ENCODE results near the gene DYNLT3. TPM values are rescaled to one million over a fixed set of nuclear protein-coding genes. Genes with fewer than 3 reads are reported as not detected.

The DYNLT3 gene
- total RNA-seq, 2 donors from 2014 or later, result 16.9 to 55.8 TPM

GRCh38 chrX:37863728-37864127 is 16.4 kb upstream of the DYNLT3 start:
- no peak for ATAC-seq (replicated peaks)
- Mint-ChIP-seq H3K4me3 (no peak overlapping the region), H3K36me3 (ENCODE audit: low read depth) (no peaks in the 10 kb centered on the region), H3K4me1 (peaks cover 10% of the 10 kb centered on the region), H3K9me3 (no peaks in the 10 kb centered on the region), H3K27me3 (peaks cover 11% of the 10 kb centered on the region), H3K27ac (no peak overlapping the region)

DNA sequence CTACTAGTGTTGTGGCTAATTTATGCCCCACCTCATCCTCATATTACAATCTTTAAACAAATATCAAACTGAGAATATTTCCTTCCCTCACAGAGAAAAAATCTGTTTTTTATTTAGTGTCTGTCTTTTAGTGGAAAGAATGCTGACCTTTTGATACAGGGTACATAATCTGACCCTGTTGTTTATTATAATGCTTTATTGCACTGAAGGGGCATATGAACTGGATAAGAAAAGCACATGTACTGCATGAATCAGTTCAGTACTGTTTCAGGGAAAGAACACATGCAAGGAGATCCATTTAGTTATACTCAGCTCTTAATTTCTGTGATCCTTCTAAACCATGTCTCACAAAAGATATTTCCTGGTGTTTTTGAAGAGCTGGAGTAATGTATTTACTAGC is 15.5 kb upstream of the DYNLT3 start:
- Mint-ChIP-seq H3K4me1 (peaks cover 3% of the 10 kb centered on the region), H3K27ac (no peak overlapping the region), H3K4me3 (no peak overlapping the region), H3K27me3 (peaks cover 11% of the 10 kb centered on the region), H3K9me3 (no peaks in the 10 kb centered on the region), H3K36me3 (ENCODE audit: low read depth) (no peaks in the 10 kb centered on the region)
- ATAC-seq (replicated peaks), result no peak

- no peaks in the 10 kb centered on the region for H3K4me1 Mint-ChIP-seq
- H3K4me3 Mint-ChIP-seq, result no peak overlapping the region
- H3K36me3 Mint-ChIP-seq (ENCODE audit: low read depth), result no peaks in the 10 kb centered on the region
- ATAC-seq (replicated peaks), result no peak
- peaks cover 11% of the 10 kb centered on the region for H3K27me3 Mint-ChIP-seq
- H3K9me3 Mint-ChIP-seq, result no peaks in the 10 kb centered on the region
- no peak overlapping the region for H3K27ac Mint-ChIP-seq
Measured at GRCh38 chrX:37860721-37861120, 13.3 kb upstream of the DYNLT3 start.

DNA sequence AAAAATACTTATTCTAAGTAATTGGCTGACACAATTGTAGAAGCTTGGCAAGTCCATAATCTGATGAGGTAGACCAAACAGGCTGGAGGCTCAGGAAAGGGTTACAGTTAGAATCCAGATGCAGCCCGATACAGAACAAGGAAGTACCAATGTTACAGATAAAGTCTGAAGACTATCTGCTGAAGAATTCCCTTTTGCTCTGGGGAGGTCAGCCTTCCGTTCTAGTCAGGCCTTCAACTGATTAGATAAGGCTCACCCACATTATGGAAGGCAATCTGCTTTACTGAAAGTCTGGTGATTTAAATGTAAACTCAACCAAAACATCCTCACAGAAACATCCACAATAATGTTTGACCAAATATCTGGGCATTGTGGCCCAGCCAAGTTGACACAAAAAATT is 7.4 kb upstream of the DYNLT3 start:
- H3K36me3 Mint-ChIP-seq (ENCODE audit: low read depth), result no peaks in the 10 kb centered on the region
- H3K4me1 Mint-ChIP-seq, result no peaks in the 10 kb centered on the region
- no peak overlapping the region for H3K27ac Mint-ChIP-seq
- no peaks in the 10 kb centered on the region for H3K9me3 Mint-ChIP-seq
- no peak overlapping the region for H3K4me3 Mint-ChIP-seq
- no peak for ATAC-seq (replicated peaks)
- no peaks in the 10 kb centered on the region for H3K27me3 Mint-ChIP-seq

DNA sequence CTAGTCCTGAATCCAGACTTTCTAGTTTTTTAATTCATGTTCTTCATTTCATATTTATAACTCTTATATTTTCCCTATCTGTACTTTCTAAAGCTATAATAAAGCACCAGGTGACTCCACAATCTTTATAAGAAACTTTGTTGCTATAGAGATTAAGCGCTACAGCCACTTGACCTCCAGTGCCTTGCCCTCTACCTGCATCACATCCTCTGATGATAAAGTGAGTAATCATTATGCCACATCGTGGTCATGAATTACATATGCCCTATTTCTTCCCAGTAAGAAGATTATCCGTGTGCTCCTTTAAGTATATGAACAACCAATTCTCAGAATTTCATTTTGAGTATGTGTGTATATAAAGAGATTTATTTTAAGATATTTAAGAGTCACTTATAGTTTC is 6.8 kb upstream of the DYNLT3 start:
- ATAC-seq (replicated peaks), result peak; percentile 70
- H3K36me3 Mint-ChIP-seq (ENCODE audit: low read depth), result no peaks in the 10 kb centered on the region
- H3K27ac Mint-ChIP-seq, result no peak overlapping the region
- no peak overlapping the region for H3K4me3 Mint-ChIP-seq
- no peaks in the 10 kb centered on the region for H3K4me1 Mint-ChIP-seq
- no peaks in the 10 kb centered on the region for H3K9me3 Mint-ChIP-seq
- H3K27me3 Mint-ChIP-seq, result no peaks in the 10 kb centered on the region

- Mint-ChIP-seq H3K27me3 (no peaks in the 10 kb centered on the region), H3K4me3 (peak overlapping the region; percentile 85), H3K9me3 (no peaks in the 10 kb centered on the region), H3K4me1 (no peaks in the 10 kb centered on the region), H3K27ac (peak overlapping the region; percentile 92), H3K36me3 (ENCODE audit: low read depth) (peaks cover 27% of the 10 kb centered on the region)
- peak; percentile 57 for ATAC-seq (replicated peaks)
Measured at GRCh38 chrX:37847733-37848197, 394 bp upstream of the DYNLT3 start.

DNA sequence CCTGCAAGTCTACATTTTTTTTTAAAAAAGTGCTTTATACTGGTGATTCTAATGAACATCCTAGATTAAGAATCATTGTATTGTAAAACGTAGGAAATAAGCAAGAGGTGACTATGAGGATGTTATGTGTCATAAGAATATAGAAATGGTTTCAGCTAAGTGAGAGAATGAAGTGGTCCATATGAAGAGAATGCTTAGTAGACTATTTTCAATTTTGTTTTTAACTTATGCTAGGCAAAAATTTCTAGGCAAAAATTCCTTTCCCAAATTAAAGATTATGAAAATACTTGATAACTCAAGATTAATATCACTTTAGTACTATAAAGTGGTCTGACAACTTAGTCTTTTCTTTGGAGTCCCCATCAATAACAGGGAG is 825 bp downstream of the DYNLT3 start:
- Mint-ChIP-seq H3K27ac (peak overlapping the region; percentile 94), H3K27me3 (no peaks in the 10 kb centered on the region), H3K36me3 (ENCODE audit: low read depth) (peaks cover 34% of the 10 kb centered on the region), H3K4me1 (no peaks in the 10 kb centered on the region), H3K4me3 (peak overlapping the region; percentile 85), H3K9me3 (no peaks in the 10 kb centered on the region)
- ATAC-seq (replicated peaks), result peak; percentile 41

DNA sequence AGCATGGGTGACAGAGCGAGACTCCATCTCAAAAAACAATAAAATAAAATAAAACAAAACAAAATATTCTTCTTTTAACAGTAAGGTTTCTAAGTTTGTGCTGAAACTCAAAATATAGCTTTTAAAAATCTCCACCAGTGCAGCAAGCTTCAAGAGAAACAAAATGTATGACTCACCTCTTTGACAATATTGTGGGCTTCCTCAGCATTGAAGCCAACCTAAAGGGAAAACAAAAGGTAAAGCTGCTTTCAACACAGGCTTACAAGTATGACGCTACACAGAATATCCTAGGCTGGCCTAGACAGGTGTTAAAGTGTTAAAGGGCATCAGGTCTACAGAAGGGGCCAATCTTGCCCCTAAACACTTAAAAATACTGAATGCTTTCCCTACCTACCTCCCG is 1.2 kb downstream of the DYNLT3 start:
- H3K36me3 Mint-ChIP-seq (ENCODE audit: low read depth), result peaks cover 38% of the 10 kb centered on the region
- no peaks in the 10 kb centered on the region for H3K27me3 Mint-ChIP-seq
- peak overlapping the region; percentile 85 for H3K4me3 Mint-ChIP-seq
- H3K4me1 Mint-ChIP-seq, result no peaks in the 10 kb centered on the region
- H3K9me3 Mint-ChIP-seq, result no peaks in the 10 kb centered on the region
- peak overlapping the region; percentile 94 for H3K27ac Mint-ChIP-seq
- peak; percentile 46 for ATAC-seq (replicated peaks)

DNA sequence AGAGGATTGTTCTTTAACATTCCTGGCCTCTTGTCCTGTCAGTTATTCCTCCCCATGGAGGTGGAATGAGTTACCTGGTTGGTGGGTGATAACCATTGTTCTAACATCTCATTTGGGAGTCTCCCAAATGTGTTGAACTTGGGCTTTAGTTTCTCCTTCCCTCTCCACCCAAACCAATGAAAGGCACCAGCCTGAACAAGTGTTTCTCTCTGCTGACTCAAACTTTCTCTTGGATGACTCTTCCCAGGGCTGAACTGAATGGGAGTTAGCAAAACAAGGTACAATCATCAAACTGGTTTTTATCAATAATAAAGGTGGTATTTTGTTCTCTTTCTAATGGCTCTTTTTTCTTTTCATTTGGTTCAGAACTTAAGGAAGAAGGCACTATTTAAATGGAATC is 2.7 kb downstream of the DYNLT3 start:
- H3K36me3 Mint-ChIP-seq (ENCODE audit: low read depth), result peaks cover 51% of the 10 kb centered on the region
- no peaks in the 10 kb centered on the region for H3K27me3 Mint-ChIP-seq
- H3K4me3 Mint-ChIP-seq, result peak overlapping the region; percentile 85
- ATAC-seq (replicated peaks), result no peak
- H3K9me3 Mint-ChIP-seq, result no peaks in the 10 kb centered on the region
- peak overlapping the region; percentile 77 for H3K27ac Mint-ChIP-seq
- H3K4me1 Mint-ChIP-seq, result no peaks in the 10 kb centered on the region

GRCh38 chrX:37840931-37841330 is 6.4 kb downstream of the DYNLT3 start:
- H3K36me3 Mint-ChIP-seq (ENCODE audit: low read depth), result peaks cover 67% of the 10 kb centered on the region
- no peaks in the 10 kb centered on the region for H3K4me1 Mint-ChIP-seq
- no peak overlapping the region for H3K4me3 Mint-ChIP-seq
- no peaks in the 10 kb centered on the region for H3K27me3 Mint-ChIP-seq
- no peak overlapping the region for H3K27ac Mint-ChIP-seq
- no peaks in the 10 kb centered on the region for H3K9me3 Mint-ChIP-seq
- ATAC-seq (replicated peaks), result no peak

DNA sequence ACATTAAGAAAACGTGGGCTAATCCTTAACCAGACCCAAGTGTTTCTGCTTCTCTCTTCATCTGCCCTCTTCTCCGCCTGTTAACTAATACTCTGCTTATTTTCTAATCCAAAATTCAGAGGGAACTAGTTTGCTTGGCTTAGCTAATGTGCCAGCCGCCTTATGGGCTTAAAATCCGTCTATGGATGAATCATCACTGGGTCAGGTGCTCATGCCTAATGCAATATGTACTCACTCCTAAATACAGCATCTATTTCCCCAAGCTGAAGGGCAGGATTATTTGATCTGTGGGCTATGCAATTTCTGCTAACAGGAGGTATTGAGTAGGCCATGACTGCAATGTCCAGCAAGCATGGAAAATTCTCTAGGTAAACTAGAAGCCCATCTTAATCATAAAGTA is 12.4 kb downstream of the DYNLT3 start:
- ATAC-seq (replicated peaks), result no peak
- Mint-ChIP-seq H3K4me1 (peaks cover 3% of the 10 kb centered on the region), H3K27ac (no peak overlapping the region), H3K4me3 (no peak overlapping the region), H3K9me3 (no peaks in the 10 kb centered on the region), H3K27me3 (no peaks in the 10 kb centered on the region), H3K36me3 (ENCODE audit: low read depth) (peaks cover 27% of the 10 kb centered on the region)

DNA sequence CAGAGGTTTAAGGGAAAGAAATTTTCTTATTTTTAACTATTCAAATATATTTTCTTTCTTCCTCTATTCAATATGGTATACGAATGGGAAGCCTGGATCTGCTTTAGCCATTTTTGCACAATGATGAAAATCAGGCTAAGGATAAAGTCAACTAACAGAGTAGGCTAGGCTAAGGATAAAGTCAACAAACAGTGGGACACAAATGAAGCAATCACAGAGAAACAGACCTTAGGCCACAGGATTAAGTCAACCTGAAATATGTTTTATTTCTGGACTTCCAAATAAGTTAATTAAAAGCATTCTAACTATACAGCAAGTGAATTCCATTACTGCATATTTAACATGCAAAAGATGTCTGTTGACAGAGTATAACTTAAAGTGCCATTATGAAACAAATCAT is 17.0 kb downstream of the DYNLT3 start:
- no peak for ATAC-seq (replicated peaks)
- no peaks in the 10 kb centered on the region for H3K9me3 Mint-ChIP-seq
- H3K27me3 Mint-ChIP-seq, result no peaks in the 10 kb centered on the region
- no peak overlapping the region for H3K4me3 Mint-ChIP-seq
- no peak overlapping the region for H3K27ac Mint-ChIP-seq
- peaks cover 9% of the 10 kb centered on the region for H3K4me1 Mint-ChIP-seq
- no peaks in the 10 kb centered on the region for H3K36me3 Mint-ChIP-seq (ENCODE audit: low read depth)

DNA sequence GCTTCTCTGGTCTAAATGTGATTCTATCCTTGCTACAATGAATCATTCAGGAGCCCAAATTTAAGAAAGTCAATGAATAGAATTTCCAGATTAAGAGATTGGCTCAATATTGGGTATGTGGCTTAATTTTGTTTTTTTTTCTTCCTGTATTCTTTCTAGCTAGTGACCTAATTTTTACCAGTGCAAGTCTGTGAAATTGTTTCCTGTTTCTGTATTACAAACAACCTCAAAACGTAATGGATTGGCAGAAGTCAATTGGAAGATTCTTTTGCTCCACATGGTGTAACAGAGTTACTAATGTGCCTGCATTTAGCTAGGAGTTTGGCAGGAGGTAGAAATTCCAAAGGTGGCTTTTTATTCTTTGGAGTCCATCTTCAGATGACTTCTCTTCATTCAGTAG is 17.6 kb downstream of the DYNLT3 start:
- H3K27ac Mint-ChIP-seq, result peak overlapping the region; percentile 58
- no peaks in the 10 kb centered on the region for H3K27me3 Mint-ChIP-seq
- ATAC-seq (replicated peaks), result peak; percentile 16
- peak overlapping the region; percentile 18 for H3K4me3 Mint-ChIP-seq
- H3K9me3 Mint-ChIP-seq, result no peaks in the 10 kb centered on the region
- H3K4me1 Mint-ChIP-seq, result peaks cover 15% of the 10 kb centered on the region
- H3K36me3 Mint-ChIP-seq (ENCODE audit: low read depth), result no peaks in the 10 kb centered on the region

GRCh38 chrX:37825215-37825842 is 22.0 kb downstream of the DYNLT3 start:
- ATAC-seq (replicated peaks), result peak; percentile 46

DNA sequence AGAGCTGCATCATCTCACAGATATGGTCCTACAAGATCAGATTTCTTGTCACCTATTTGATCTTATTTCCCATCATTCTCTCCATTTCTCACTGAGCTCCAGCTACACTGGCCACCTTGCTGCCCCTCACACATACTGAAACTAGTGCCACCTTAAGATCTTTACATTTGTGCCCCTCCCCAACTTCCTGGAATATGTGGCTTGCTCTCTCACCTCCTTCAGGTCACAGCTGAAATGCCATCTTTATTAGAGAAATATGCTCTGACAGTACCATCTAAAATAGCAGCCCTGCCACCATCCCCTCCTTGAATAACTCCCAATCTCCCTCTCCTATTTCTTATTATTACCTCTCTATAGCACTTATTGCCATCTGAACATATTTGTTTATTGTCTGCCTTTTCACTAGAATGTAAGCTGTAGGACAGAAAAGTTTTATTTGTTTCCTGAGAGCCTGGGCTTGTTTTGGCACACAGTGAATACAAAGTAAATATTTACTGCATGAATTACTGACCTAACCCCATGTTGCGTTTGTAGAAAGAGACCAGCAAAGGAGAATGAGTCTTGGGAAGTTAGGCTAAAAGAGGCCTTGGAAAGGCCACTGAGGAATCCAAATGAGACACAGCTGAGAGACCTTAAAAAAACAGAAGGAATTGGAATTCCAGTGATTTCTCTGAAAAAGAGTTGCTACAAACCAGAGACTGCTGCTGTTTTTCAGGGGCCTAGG is 22.7 kb downstream of the DYNLT3 start:
- no peak overlapping the region for H3K27ac Mint-ChIP-seq
- H3K4me1 Mint-ChIP-seq, result peaks cover 16% of the 10 kb centered on the region
- H3K36me3 Mint-ChIP-seq (ENCODE audit: low read depth), result no peaks in the 10 kb centered on the region
- H3K4me3 Mint-ChIP-seq, result no peak overlapping the region
- no peaks in the 10 kb centered on the region for H3K27me3 Mint-ChIP-seq
- no peak for ATAC-seq (replicated peaks)
- no peaks in the 10 kb centered on the region for H3K9me3 Mint-ChIP-seq

More at GRCh38 chrX:37825215-37825842, 22.0 kb downstream of the DYNLT3 start:
- no peaks in the 10 kb centered on the region for H3K27me3 Mint-ChIP-seq
- H3K4me1 Mint-ChIP-seq, result peaks cover 22% of the 10 kb centered on the region
- H3K27ac Mint-ChIP-seq, result no peak overlapping the region
- no peaks in the 10 kb centered on the region for H3K9me3 Mint-ChIP-seq
- H3K36me3 Mint-ChIP-seq (ENCODE audit: low read depth), result no peaks in the 10 kb centered on the region
- H3K4me3 Mint-ChIP-seq, result no peak overlapping the region

Data from activated T-helper 17 cell treated with anti-CD3 and anti-CD28 coated beads, Interleukin-2, amount 50 U/mL, for 72 hours (primary cell).